Trophoblast cell (in vitro differentiated cells and primary cell): ENCODE data around the gene MRPS10.

Experiments
- DNase-seq, 2 donors: peaks; one replicate each; pipeline ENCODE4 v3.0.0-alpha.2; 2016
- H2AFZ ChIP-seq: 2 replicates; pipeline ENCODE4 v1.6.1; 2013; ENCODE audit warnings: low read length, moderate library complexity, mild to moderate bottlenecking; ENCODE audit not compliant: insufficient read depth, poor library complexity
- H2AK5ac ChIP-seq: 2 replicates; pipeline ENCODE4 v1.6.1; 2013; ENCODE audit warnings: mild to moderate bottlenecking, low read length
- H2BK120ac ChIP-seq: 2 replicates; pipeline ENCODE4 v1.6.1; 2013; ENCODE audit warnings: low read length, mild to moderate bottlenecking, moderate library complexity; ENCODE audit not compliant: insufficient read depth, poor library complexity
- H2BK12ac ChIP-seq: 2 replicates; pipeline ENCODE4 v1.6.1; 2013; ENCODE audit warnings: mild to moderate bottlenecking, low read length, moderate library complexity
- H2BK5ac ChIP-seq: 2 replicates; pipeline ENCODE4 v1.6.1; 2013; ENCODE audit warnings: low read length, low read depth, moderate library complexity, mild to moderate bottlenecking; ENCODE audit not compliant: poor library complexity
- H3K14ac ChIP-seq: 2 replicates; pipeline ENCODE4 v1.6.1; 2013; ENCODE audit warnings: mild to moderate bottlenecking, low read length
- H3K18ac ChIP-seq: 2 replicates; pipeline ENCODE4 v1.6.1; 2013; ENCODE audit warnings: mild to moderate bottlenecking, low read length
- H3K23ac ChIP-seq: 2 replicates; pipeline ENCODE4 v1.6.1; 2013; ENCODE audit warnings: low read length
- H3K27ac ChIP-seq: 2 replicates; pipeline ENCODE4 v1.5.1; 2013; ENCODE audit warnings: low read depth, mild to moderate bottlenecking, inconsistent platforms, low read length, moderate library complexity
- H3K27me3 ChIP-seq: 2 replicates; pipeline ENCODE4 v1.6.1; 2013; ENCODE audit warnings: inconsistent platforms, mild to moderate bottlenecking, low read length, moderate library complexity; ENCODE audit not compliant: insufficient read depth
- H3K36me3 ChIP-seq, 2 experiments: 1 replicate in 1 of 2; 2 replicates in 1 of 2; pipeline ENCODE4 v1.6.1; 2013; ENCODE audit warnings: low read length in 2 of 2, mild to moderate bottlenecking in 2 of 2, moderate library complexity in 1 of 2; ENCODE audit not compliant: insufficient read depth in 2 of 2, control insufficient read depth in 1 of 2
- H3K4ac ChIP-seq: 2 replicates; pipeline ENCODE4 v1.6.1; 2013; ENCODE audit warnings: low read depth, mild to moderate bottlenecking, low read length, moderate library complexity
- H3K4me1 ChIP-seq, 2 experiments: 1 replicate in 1 of 2; 2 replicates in 1 of 2; pipeline ENCODE4 v1.6.1; 2013; ENCODE audit warnings: low read length in 2 of 2, mild to moderate bottlenecking in 2 of 2, moderate library complexity in 1 of 2; ENCODE audit not compliant: insufficient read depth in 2 of 2, control insufficient read depth in 1 of 2
- H3K4me2 ChIP-seq: 2 replicates; pipeline ENCODE4 v1.6.1; 2013; ENCODE audit warnings: inconsistent platforms, mild to moderate bottlenecking, low read length, moderate library complexity
- H3K4me3 ChIP-seq: 2 replicates; pipeline ENCODE4 v1.5.1; 2013; ENCODE audit warnings: mild to moderate bottlenecking, low read depth, low read length, inconsistent platforms
- H3K79me1 ChIP-seq: one replicate; pipeline ENCODE4 v1.6.1; 2013; ENCODE audit warnings: low read length
- H3K79me2 ChIP-seq: 2 replicates; pipeline ENCODE4 v1.6.1; 2013; ENCODE audit warnings: low read length, mild to moderate bottlenecking; ENCODE audit not compliant: control insufficient read depth, insufficient read depth, poor library complexity
- H3K9ac ChIP-seq: 2 replicates; pipeline ENCODE4 v1.6.1; 2013; ENCODE audit warnings: mild to moderate bottlenecking, low read length
- H3K9me3 ChIP-seq: 2 replicates; pipeline ENCODE4 v1.6.1; 2013; ENCODE audit warnings: low read depth, mild to moderate bottlenecking, control low read depth, inconsistent platforms, low read length; ENCODE audit not compliant: insufficient read depth
- H4K12ac ChIP-seq: 2 replicates; pipeline ENCODE4 v1.6.1; 2013; ENCODE audit warnings: low read depth, mild to moderate bottlenecking, low read length, moderate library complexity
- H4K8ac ChIP-seq: 2 replicates; pipeline ENCODE4 v1.6.1; 2013; ENCODE audit warnings: low read depth, mild to moderate bottlenecking, low read length, moderate library complexity
- H4K91ac ChIP-seq: one replicate; pipeline ENCODE4 v1.6.1; 2013; ENCODE audit warnings: low read depth, mild to moderate bottlenecking, low read length, moderate library complexity
- WGBS: extraction: QIAGEN DNeasy Blood & Tissue Kit; methylation state at CpG from one replicate; pipeline ENCODE4 v1.1.7; 2013; ENCODE audit warnings: missing lambda C conversion rate; ENCODE audit not compliant: insufficient read length, insufficient coverage; ENCODE audit errors: extremely low coverage; 5-methylcytosine and 5-hydroxymethylcytosine counted together

The MRPS10 gene

DNA sequence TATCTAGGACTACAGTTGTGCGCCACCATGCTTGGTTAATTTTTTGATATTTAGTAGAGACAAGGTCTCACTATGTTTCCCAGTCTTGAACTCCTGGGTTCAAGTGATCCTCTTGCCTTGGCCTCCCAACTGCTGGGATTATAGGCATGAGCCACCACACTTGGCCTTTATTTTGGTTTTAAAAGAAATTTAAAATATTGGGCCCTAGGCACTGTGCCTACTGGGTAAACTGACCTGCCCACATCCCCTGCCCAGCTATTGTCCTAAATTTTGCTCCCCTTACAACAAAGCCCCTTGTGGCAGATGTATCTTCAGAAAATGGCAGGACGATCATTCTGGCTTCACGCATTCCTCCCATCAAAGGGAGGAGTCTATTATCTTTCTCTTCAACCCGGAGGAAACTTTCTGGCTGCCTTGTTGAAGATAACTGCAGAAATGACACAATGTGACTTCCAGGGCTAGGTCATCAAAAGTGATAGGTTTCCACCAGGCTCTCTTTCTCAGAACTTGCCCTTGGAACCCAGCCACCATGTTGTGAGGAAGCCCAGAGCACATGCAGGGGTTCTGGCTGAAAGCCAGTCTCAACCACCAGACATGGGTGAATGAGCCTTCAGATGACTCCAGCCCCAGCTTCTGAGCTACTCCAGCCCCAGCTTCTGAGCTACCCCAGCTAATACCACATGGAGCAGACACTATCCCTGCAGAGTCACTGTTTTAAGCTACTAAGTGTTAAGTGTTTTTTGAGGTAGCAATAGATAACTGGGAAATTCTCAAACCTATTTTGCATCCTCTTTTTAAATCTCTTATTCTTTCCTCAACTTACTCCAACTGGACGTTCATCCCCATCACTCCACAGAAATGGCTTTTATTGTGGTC is 18.3 kb downstream of the MRPS10 start:
- Histone ChIP-seq H2BK120ac (no peak overlapping the region), H4K8ac (no peak overlapping the region), H3K27me3 (no peaks in the 10 kb centered on the region), H3K36me3 (peaks cover 0 to 2% of the 10 kb centered on the region in 2 experiments), H2BK5ac (no peak overlapping the region), H3K4ac (no peak overlapping the region), H3K79me1 (no peaks in the 10 kb centered on the region), H3K14ac (no peak overlapping the region), H2BK12ac (no peak overlapping the region), H3K4me2 (no peak overlapping the region), H3K79me2 (no peaks in the 10 kb centered on the region), H2AK5ac (no peak overlapping the region), H4K91ac (no peak overlapping the region), H3K9ac (no peak overlapping the region), H3K4me1 (no peaks in the 10 kb centered on the region), H3K23ac (no peak overlapping the region), H2AFZ (no peak overlapping the region), H3K9me3 (no peaks in the 10 kb centered on the region), H3K18ac (no peak overlapping the region), H3K4me3 (no peak overlapping the region), H3K27ac (no peak overlapping the region), H4K12ac (no peak overlapping the region)
- DNase-seq, result no peak
- no CpG with 5 or more reads among the region's 5 CpGs for WGBS

DNA sequence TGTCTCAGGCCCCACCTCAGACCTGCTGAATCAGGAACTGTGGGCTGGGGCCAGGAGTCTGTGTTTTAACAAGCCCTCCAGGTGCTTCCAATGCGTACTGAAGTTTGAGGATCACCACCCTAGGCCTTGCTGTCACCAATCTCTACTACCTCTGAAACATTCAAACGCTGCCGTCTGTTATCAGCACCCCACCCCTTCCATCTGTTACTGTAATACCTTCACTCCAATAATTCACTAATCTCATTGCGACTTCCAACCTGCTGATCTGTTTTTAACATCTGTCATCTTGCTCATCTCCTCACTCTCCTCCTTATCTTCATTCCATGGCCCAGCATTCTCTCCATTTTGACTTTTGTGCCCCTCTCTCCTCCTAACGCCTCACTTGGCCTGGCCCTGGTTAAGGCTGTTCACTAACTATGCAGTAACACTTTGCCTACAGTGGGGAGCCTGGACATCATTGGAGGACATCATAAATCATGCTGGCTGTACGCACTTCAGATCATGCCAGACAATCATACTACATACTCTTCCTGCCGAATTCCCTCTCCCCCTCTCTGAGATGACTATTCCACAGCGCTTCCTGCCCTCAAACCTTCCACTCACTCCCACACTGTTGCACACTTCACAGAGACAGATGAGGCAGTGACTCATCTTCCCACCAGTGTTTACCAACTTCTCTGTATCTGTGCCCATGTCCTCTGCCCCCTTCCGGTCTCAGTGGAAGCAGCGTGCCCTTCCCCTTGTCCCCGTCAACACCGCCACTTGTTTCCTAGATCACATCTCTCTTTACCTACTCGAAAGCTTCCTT is 19.9 kb downstream of the MRPS10 start:
- WGBS, result no CpG with 5 or more reads among the region's 13 CpGs
- no peak for DNase-seq
- no peaks in the 10 kb centered on the region for H3K9me3 ChIP-seq
- H3K23ac ChIP-seq, result no peak overlapping the region
- H3K14ac ChIP-seq, result no peak overlapping the region
- H2AFZ ChIP-seq, result no peak overlapping the region
- no peaks in the 10 kb centered on the region for H3K27me3 ChIP-seq
- H2BK5ac ChIP-seq, result no peak overlapping the region
- H3K18ac ChIP-seq, result no peak overlapping the region
- no peak overlapping the region for H2BK120ac ChIP-seq
- no peak overlapping the region for H2AK5ac ChIP-seq
- no peak overlapping the region for H4K12ac ChIP-seq
- no peak overlapping the region for H3K27ac ChIP-seq
- no peak overlapping the region for H3K4ac ChIP-seq
- H3K79me2 ChIP-seq, result no peaks in the 10 kb centered on the region
- no peaks in the 10 kb centered on the region for H3K36me3 ChIP-seq
- H3K4me3 ChIP-seq, result no peak overlapping the region
- no peaks in the 10 kb centered on the region for H3K4me1 ChIP-seq
- H3K4me2 ChIP-seq, result no peak overlapping the region
- no peak overlapping the region for H3K9ac ChIP-seq
- no peak overlapping the region for H2BK12ac ChIP-seq
- no peak overlapping the region for H4K8ac ChIP-seq
- no peak overlapping the region for H4K91ac ChIP-seq
- no peaks in the 10 kb centered on the region for H3K79me1 ChIP-seq

DNA sequence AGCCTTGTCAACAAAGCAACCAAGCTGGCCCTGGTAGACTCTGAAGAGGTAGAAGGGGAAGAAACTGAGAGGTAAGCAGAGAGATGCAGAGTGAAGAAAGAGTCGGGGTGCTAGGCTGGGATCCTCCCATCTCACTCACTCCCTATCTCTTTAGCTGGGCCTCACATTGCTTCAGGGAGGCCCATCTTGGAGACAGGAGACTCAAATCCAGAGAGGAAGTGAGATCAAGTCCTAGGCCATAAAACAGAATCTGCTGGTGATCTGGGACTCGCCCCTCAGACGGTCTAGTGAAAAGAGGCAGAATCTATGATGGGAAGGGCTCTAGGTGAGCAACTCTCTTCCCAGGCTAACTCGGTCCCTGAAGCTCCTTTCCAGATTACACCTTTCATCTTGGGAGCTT is 22.2 kb downstream of the MRPS10 start:
- H3K4me1 ChIP-seq, result no peaks in the 10 kb centered on the region
- H4K12ac ChIP-seq, result no peak overlapping the region
- WGBS, result no CpG with 5 or more reads among the region's 4 CpGs
- no peaks in the 10 kb centered on the region for H3K27me3 ChIP-seq
- no peak overlapping the region for H2AK5ac ChIP-seq
- H3K4me3 ChIP-seq, result no peak overlapping the region
- H3K9me3 ChIP-seq, result no peaks in the 10 kb centered on the region
- no peaks in the 10 kb centered on the region for H3K36me3 ChIP-seq
- H3K79me2 ChIP-seq, result no peaks in the 10 kb centered on the region
- H4K91ac ChIP-seq, result no peak overlapping the region
- H4K8ac ChIP-seq, result no peak overlapping the region
- DNase-seq, result no peak
- no peak overlapping the region for H3K4me2 ChIP-seq
- H3K27ac ChIP-seq, result no peak overlapping the region
- no peak overlapping the region for H2AFZ ChIP-seq
- no peak overlapping the region for H2BK12ac ChIP-seq
- no peak overlapping the region for H3K9ac ChIP-seq
- H3K79me1 ChIP-seq, result no peaks in the 10 kb centered on the region
- H2BK120ac ChIP-seq, result no peak overlapping the region
- no peak overlapping the region for H3K23ac ChIP-seq
- no peak overlapping the region for H2BK5ac ChIP-seq
- no peak overlapping the region for H3K4ac ChIP-seq
- H3K18ac ChIP-seq, result no peak overlapping the region
- no peak overlapping the region for H3K14ac ChIP-seq

DNA sequence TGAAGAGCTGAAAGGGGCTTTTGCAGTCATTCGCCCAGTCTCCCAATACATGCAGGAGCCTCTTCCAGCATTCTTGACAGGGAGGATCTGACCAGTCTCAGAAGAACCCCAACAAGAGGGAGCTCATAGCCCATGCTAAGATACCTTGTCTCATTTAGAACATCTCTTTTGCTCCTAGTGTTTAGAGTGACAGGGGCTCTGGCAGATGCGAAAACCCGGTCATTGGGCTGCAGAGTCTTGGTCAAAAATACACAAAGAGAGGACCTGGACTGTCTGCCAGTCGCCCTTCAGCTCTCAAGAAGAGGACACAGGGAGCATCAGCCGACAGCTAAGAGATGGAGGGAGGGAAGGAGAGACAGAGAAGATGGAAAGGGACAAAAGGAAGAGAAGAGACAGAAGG is 23.6 kb downstream of the MRPS10 start:
- Histone ChIP-seq H4K91ac (no peak overlapping the region), H3K36me3 (no peaks in the 10 kb centered on the region), H3K4me3 (no peak overlapping the region), H3K27me3 (no peaks in the 10 kb centered on the region), H2BK120ac (no peak overlapping the region), H3K4me2 (no peak overlapping the region), H3K79me2 (no peaks in the 10 kb centered on the region), H4K12ac (no peak overlapping the region), H3K27ac (no peak overlapping the region), H4K8ac (no peak overlapping the region), H3K18ac (no peak overlapping the region), H3K9me3 (no peaks in the 10 kb centered on the region), H2AFZ (no peak overlapping the region), H3K14ac (no peak overlapping the region), H3K79me1 (no peaks in the 10 kb centered on the region), H2BK5ac (no peak overlapping the region), H3K4ac (no peak overlapping the region), H3K23ac (no peak overlapping the region), H2AK5ac (no peak overlapping the region), H3K9ac (no peak overlapping the region), H2BK12ac (no peak overlapping the region), H3K4me1 (no peaks in the 10 kb centered on the region)
- no CpG with 5 or more reads among the region's 5 CpGs for WGBS
- no peak for DNase-seq
